PC-9 (cell line): ENCODE measurements around the gene BMAL1.

Experiments
- CTCF ChIP-seq: fragments of 200-600 bp; sonication (generic); conservative IDR thresholded peaks from 2 replicates; pipeline ENCODE4 v1.6.1; 2017; ENCODE audit warnings: mixed run types, antibody characterized with exemption, mild to moderate bottlenecking, moderate library complexity
- EZH2 ChIP-seq: fragments of 200-600 bp; sonication (generic); IDR thresholded peaks from 2 replicates; pipeline ENCODE4 v1.8.0; 2017; ENCODE audit warnings: antibody characterized with exemption, low read depth

- TF ChIP-seq EZH2 (no peak), CTCF (no peak)
Measured at GRCh38 chr11:13283636-13284035, 6.0 kb downstream of the BMAL1 start.
